Limb (tissue), 2 donors: Measurements from ENCODE around the gene ATP6V0E1.
A peak's percentile ranks its signal among the peaks of the same experiment; 100 is the strongest.
"Not testable (repeated sequence)": the region's sequence is repeated elsewhere in the genome, so short reads cannot be mapped to it uniquely, and the experiment has no call there.

ENCODE experiments used
- DNase-seq, 2 donors: peaks; one replicate each; pipeline ENCODE4 v3.0.0-alpha.2; 2016; ENCODE audit errors: extremely low spot score in 2 of 2

Gene ATP6V0E1

GRCh38 chr5:173001229-173001841, 17.8 kb downstream of the ATP6V0E1 start:
- DNase-seq: no peak

GRCh38 chr5:173003360-173003759, 19.8 kb downstream of the ATP6V0E1 start:
- DNase-seq: no peak

GRCh38 chr5:173004013-173004412, 20.4 kb downstream of the ATP6V0E1 start:
- DNase-seq: no peak

- no peak for DNase-seq
Measured at GRCh38 chr5:173004447-173004846, 20.9 kb downstream of the ATP6V0E1 start.

- no peak for DNase-seq
Measured at GRCh38 chr5:173010021-173010420, 26.4 kb downstream of the ATP6V0E1 start.

DNA sequence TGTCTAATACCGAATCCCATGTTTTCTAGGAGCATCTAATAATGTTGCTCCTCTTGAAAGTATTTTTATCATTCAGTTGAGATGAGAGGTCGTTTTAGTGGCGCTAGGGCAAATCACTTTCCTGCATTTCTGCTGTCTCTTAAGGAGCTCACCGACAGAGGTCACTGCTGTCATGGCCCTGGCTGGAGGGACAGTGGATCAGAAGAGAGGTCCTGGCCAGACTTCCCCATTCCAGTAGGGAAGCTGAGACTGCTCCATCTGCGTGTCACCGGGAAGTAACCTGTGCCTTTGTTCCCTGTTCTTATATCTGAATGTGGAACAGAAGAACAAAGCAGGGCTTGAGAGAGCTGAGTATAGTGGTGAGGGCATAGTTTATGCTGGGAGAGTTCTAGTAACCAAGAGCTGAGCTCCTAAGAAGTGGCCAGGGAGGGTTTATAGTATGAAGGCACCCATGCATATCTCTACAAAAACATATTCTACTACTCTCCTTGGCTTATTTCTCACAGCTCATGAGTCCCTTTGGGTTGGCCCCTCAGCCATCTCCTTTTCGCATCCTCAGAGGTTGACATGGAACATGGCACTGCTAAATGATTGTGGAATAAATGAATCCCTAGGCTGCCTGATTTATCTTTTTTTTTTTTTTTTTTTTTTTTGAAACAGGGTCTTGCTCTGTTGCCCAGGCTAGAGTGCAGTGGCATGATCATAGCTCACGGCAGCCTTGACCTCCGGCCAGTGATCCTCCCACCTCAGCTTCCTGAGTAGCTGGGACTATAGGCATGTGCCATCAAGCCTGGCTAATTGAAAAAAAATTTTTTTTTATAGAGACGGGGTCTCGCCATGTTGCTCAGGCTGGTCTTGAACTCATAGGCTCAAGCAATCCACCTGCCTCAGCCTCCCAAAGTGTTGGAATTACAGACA, 27.2 kb downstream of the ATP6V0E1 start:
- no peak for DNase-seq

- no peak for DNase-seq
Measured at GRCh38 chr5:173011566-173011965, 28.0 kb downstream of the ATP6V0E1 start.

- no peak for DNase-seq
Measured at GRCh38 chr5:173012882-173013281, 29.3 kb downstream of the ATP6V0E1 start.

DNA sequence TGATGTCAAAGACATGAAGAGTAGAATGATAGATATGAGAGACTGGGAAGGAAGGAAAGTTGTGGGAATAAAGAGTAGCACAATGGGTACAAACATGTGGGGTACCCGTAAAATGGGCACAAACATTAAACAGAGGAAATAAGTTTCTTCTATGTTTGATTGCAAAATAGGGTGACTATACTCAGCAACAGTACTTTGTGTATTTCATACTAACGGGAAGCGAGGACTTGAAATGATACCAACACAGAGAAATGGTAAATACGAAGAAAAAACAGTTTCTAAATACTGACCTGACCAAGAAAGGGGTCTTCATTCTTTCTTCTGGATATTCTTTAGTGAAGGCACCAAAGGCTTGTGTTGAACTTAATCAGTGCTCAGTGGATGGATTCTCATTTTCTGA, 31.1 kb downstream of the ATP6V0E1 start:
- DNase-seq: no peak

DNA sequence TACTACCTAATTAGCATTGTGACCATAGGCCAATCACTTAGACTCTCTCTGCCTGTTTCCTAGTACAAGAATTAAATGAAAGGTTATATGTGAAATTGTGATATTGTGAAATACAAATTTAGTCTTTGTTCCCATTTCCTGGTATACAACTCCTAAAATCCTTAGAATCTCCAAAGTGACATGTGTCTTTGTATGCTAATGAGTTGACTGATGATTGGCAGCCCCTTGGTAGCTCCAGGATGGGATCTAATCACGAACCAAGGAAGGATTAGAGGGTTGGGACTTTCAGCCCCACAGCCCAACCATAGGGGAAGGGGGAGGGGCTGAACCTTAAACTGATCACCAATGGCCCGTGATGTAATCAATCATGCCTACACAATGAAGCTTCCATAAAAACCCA, 31.6 kb downstream of the ATP6V0E1 start:
- DNase-seq: no peak

GRCh38 chr5:173015598-173016455, 32.3 kb downstream of the ATP6V0E1 start:
- no peak for DNase-seq

DNA sequence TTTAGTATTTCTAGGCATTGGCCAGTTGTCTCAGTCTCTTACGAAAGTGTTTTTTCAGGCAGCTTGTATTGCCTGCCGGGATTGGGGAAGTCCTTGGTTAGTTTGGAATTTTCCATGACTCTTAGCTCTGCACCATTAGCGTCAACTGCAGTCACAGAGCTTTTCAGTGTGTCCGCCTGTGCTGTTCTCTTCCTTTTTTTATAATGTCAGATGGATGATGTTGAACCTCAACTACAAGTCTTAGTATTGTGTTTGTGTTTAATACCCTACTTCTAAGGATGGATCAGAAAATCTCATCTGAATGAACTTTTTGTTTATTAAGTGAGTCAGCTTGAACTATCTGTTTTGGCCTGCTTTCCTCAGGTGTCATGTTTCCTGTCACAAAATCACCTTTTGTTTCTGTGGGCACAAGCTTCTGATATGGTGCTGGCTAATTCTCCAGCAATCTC, 33.1 kb downstream of the ATP6V0E1 start:
- DNase-seq: peak in 1 of 2 donors; percentile 42

DNA sequence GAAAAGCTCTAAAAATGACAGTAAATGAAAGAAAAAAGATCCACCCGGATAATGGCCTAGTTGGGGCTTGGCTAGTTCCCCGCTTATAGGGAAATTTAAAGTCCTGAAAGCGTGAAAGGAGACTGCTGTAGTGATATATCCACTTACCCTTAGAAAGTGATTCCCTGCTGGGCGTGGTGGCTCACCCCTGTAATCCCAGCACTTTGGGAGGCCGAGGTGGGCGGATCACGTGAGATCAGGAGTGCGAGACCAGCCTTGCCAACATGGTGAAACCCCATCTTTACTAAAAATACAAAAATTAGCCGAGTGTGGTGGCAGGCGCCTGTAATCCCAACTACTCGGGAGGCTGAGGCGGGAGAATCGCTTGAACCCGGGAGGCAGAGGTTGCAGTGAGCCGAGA, 33.5 kb downstream of the ATP6V0E1 start:
- DNase-seq: not testable (repeated sequence)

DNA sequence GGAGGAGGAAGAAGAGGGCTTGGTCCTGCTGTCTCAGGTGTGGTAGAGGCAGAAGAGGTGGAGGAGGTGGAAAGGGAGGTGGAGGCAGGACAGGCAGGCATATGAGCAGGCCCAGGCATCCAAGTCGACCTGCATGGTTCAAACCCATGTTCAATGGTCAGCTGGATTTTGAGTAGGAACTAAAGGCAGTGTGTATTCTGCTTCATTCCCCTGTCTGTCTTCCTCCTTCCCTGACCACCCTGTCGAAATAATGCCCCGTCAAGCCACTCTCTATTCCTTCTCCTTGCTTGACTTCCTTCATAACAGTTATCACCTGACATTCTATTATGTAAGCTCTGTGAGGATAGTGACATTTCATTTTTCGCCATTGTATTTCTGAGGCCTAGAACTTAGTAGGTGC, 34.8 kb downstream of the ATP6V0E1 start:
- no peak for DNase-seq

GRCh38 chr5:173020154-173020581, 36.6 kb downstream of the ATP6V0E1 start:
- DNase-seq: no peak

- no peak for DNase-seq
Measured at GRCh38 chr5:173020643-173021042, 37.1 kb downstream of the ATP6V0E1 start.

GRCh38 chr5:173025651-173026050, 42.1 kb downstream of the ATP6V0E1 start:
- no peak for DNase-seq

DNA sequence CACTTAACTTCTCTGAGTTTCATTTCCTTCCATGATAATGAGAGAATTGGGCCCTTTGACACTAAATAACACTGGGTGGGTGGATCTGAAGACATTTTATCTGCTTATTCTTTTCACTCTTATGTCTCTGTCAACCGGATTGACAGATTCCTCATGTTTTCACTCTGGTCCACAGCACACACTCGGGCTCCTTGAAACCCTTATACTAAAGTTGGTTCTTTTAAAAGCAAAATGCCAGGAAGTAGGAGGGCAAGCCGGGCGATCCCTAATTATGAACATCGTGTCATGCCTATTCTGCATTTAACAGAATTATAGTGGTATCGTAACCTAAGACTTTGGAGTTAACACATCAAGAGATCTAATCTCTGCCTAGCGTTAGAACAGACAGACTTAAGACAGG, 44.3 kb downstream of the ATP6V0E1 start:
- DNase-seq: no peak

DNA sequence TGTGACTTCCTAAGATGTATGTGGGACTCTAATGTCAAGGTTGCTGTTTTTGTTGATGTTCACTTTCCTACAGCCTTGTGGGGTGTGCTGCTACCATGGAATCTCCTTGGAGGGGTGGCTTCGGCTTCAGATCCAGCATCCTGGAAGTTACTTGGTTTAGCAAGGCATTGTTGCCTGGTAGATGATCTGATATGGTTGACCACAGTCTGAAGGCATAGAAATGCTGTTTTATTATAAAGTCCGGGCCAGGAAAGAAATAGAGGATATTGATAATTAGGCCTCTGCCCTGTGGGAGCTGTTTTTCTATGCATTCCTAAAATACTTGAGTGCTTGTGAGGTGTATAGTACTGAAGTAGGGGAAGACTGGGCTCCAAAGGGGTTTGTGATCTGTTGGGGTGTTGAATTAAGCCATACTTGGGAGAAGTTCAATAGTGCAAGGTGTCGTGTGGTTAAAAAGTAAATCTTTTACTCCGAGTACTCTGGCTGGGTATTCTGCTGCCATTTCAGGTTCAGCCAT, 45.3 kb downstream of the ATP6V0E1 start:
- DNase-seq: no peak

- DNase-seq: no peak
Measured at GRCh38 chr5:173029499-173029921, 45.9 kb downstream of the ATP6V0E1 start.

DNA sequence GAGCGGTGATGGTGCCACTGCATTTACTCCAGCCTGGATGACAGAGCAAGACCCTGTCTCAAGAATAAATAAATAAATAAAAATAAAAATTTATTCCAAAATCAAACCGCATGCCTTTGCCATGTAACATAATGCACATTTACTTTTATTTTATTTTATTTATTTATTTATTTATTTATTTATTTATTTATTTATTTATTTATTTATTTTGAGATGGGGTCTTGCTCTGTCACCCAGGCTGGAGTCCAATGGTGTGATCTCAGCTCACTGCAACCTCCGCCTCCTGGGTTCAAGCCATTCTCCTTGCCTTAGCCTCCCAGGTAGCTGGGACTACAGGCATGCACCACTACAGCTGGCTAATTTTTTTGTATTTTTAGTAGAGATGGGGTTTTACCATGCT, 48.5 kb downstream of the ATP6V0E1 start:
- DNase-seq: not testable (repeated sequence)

GRCh38 chr5:173032730-173033129, 49.2 kb downstream of the ATP6V0E1 start:
- no peak for DNase-seq
